ENCODE results near the gene PTPN7. TPM values are rescaled to one million over a fixed set of nuclear protein-coding genes. Genes with fewer than 3 reads are reported as not detected.
"Not testable (repeated sequence)": the region's sequence is repeated elsewhere in the genome, so short reads cannot be mapped to it uniquely, and the experiment has no call there.

PTPN7 gene
- total RNA-seq, 1 experiment from 2014 or later = not detected

DNA sequence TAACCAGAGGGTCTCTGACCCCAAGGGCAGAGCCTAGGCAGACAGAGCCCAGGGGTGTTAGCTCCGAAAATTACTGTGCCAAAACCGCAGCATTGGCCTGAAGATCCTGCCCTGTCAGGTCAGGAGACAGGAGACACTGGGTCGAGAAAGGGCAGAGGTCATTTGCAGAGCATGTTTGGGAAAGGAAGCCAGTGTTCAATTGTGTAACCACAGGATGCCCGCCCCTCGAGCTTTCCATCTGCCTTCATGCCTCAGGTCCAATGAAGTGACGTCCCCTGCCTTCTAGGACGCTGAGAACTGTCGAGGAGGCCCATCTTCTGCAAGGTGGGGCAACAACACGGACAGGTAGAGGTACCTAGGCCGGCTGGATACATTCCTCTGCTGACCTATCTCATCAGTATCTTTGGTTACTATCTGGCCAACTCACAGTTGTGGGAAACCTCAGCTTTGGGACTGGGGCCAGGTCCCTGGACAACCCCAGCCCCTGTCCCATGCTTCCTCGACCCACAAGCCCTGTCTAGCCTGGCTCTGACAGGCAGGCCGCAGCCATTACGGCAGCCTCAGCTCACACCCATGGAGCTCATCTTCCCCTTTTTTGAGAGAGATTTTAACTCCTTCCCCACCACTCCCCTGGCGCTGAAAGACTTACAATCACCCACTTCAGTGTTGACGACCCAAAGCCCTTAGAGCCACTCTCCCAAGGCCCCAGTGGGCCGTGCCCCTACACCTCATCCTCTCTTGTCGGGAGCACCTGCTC lies 17.2 kb downstream of the PTPN7 start:
- peaks cover 12% of the 10 kb centered on the region for H3K4me1 Mint-ChIP-seq (ENCODE audit: insufficient read depth, unreplicated experiment)
- BruUV-seq (replicated peaks) = no TSS peak
- DNase-seq (ENCODE audit: unreplicated experiment) = peak; percentile 47
- CTCF ChIA-PET = interaction anchor here (0.7 to 2.2 kb wide), 9 partner anchors 9 to 248 kb away, joined by 3 to 18 read pairs (median 4); no protein-coding TSS in a partner anchor
- no peaks in the 10 kb centered on the region for H3K27me3 Mint-ChIP-seq (ENCODE audit: insufficient read depth, unreplicated experiment)
- no peaks in the 10 kb centered on the region for H3K9me3 Mint-ChIP-seq (ENCODE audit: unreplicated experiment)
- TF ChIP-seq, protein P1, sequence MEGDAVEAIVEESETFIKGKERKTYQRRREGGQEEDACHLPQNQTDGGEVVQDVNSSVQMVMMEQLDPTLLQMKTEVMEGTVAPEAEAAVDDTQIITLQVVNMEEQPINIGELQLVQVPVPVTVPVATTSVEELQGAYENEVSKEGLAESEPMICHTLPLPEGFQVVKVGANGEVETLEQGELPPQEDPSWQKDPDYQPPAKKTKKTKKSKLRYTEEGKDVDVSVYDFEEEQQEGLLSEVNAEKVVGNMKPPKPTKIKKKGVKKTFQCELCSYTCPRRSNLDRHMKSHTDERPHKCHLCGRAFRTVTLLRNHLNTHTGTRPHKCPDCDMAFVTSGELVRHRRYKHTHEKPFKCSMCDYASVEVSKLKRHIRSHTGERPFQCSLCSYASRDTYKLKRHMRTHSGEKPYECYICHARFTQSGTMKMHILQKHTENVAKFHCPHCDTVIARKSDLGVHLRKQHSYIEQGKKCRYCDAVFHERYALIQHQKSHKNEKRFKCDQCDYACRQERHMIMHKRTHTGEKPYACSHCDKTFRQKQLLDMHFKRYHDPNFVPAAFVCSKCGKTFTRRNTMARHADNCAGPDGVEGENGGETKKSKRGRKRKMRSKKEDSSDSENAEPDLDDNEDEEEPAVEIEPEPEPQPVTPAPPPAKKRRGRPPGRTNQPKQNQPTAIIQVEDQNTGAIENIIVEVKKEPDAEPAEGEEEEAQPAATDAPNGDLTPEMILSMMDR (IDR thresholded peaks at IDR 0.05; ENCODE audit: unreplicated experiment) = no peak
- intact Hi-C loops (cut with micrococcal nuclease) = no loop called here
- H3K36me3 Mint-ChIP-seq (ENCODE audit: insufficient read depth, unreplicated experiment) = peaks cover 19% of the 10 kb centered on the region
- H3K4me3 Mint-ChIP-seq (ENCODE audit: unreplicated experiment) = peak overlapping the region; percentile 86
- POLR2A ChIA-PET = interaction anchor here (0.6 to 3.4 kb wide), 25 partner anchors 9 to 582 kb away, joined by 3 to 14 read pairs (median 3); partner anchors contain the start of genes RNPEP, TIMM17A and UBE2T
- H3K27ac Mint-ChIP-seq (ENCODE audit: low read depth, unreplicated experiment) = peak overlapping the region; percentile 86

DNA sequence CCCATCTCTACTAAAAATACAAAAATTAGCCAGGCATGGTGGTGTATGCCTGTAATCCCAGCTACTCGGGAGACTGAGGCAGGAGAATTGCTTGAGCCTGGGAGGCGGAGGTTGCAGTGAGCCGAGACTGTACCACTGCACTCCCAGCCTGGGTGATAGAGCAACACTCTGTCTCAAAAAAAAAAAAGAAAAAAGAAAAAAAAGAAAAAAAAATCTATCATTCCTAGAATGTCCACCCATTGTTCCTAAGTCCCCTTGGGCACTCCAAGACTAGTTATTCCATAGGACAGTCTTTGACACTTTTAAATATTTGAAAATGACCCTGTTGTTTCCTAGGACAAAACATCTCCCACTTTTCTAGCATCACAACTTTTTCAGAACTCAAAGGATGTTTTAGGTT lies 18.9 kb downstream of the PTPN7 start:
- H3K4me3 Mint-ChIP-seq (ENCODE audit: unreplicated experiment); H3K27ac Mint-ChIP-seq (ENCODE audit: low read depth, unreplicated experiment); H3K9me3 Mint-ChIP-seq (ENCODE audit: unreplicated experiment); BruUV-seq (replicated peaks); DNase-seq (ENCODE audit: unreplicated experiment); POLR2A ChIA-PET; intact Hi-C loops (cut with micrococcal nuclease); H3K27me3 Mint-ChIP-seq (ENCODE audit: insufficient read depth, unreplicated experiment): not testable (repeated sequence)
- CTCF ChIA-PET = interaction anchor here (0.6 to 2.2 kb wide), 5 partner anchors 22 to 142 kb away, joined by 3 to 18 read pairs (median 5); no protein-coding TSS in a partner anchor
- Mint-ChIP-seq H3K36me3 (ENCODE audit: insufficient read depth, unreplicated experiment) (peaks cover 22% of the 10 kb centered on the region), H3K4me1 (ENCODE audit: insufficient read depth, unreplicated experiment) (peaks cover 12% of the 10 kb centered on the region)

DNA sequence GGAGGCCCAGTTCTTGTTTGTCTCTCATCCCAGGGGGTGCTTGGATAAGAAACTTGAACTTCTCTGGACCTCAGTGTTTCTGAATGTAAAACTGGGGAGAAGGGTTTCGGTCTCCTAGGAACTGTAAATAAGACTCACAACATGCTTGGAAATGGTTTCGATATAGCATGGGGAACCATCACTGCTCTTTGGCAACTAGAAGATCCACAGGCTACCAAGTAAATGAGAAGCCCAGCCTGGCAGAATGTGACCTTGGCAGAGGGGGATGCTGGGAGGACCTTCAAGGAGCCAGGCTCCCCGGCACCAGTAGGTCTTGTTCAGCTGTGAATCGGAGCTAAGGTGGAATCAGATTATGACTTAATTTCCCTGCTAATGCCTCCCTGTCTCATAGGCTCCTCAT lies 19.6 kb downstream of the PTPN7 start:
- POLR2A ChIA-PET = no interaction called here

DNA sequence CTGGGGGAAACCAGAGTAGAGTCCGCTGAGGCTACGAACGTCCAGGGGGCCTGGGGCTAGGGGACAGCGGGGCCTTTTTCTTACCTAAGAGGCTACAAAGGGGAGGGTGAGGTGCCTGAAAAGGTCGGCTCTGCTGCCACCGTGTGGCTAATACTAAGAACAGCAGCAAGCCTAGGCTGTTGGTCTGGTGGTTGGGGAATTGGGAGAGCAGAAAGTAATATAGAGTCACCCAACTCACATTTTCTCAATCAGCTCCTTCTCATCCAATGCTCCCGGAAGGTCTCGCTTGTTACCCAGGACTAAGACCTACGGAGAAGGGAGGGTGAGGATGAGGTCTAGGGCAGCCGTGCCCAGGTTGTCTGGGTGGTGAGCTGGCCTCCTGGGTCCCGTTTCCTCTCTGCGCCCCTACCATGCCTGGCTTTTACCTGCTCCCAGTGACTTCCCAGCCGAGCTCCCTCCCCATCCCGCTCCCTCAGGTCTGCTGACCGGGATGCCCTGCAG lies 25.1 kb downstream of the PTPN7 start:
- TF ChIP-seq, protein P1 (IDR thresholded peaks at IDR 0.05; ENCODE audit: unreplicated experiment) = peak; percentile 98
- intact Hi-C loops (cut with micrococcal nuclease) = loop anchor here (1.0 kb wide), 1 partner anchor 126 kb away; no protein-coding TSS in a partner anchor
- DNase-seq (ENCODE audit: unreplicated experiment) = peak; percentile 86
- Mint-ChIP-seq H3K36me3 (ENCODE audit: insufficient read depth, unreplicated experiment) (peaks cover 54% of the 10 kb centered on the region), H3K4me3 (ENCODE audit: unreplicated experiment) (no peak overlapping the region), H3K27ac (ENCODE audit: low read depth, unreplicated experiment) (no peak overlapping the region), H3K9me3 (ENCODE audit: unreplicated experiment) (no peaks in the 10 kb centered on the region), H3K4me1 (ENCODE audit: insufficient read depth, unreplicated experiment) (peaks cover 8% of the 10 kb centered on the region), H3K27me3 (ENCODE audit: insufficient read depth, unreplicated experiment) (no peaks in the 10 kb centered on the region)
- ChIA-PET CTCF (interaction anchor here (0.5 to 28.8 kb wide), 80 partner anchors 9 to 775 kb away, joined by 3 to 1380 read pairs (median 4); partner anchors contain the start of genes ARL8A, ELF3, GPR37L1 and RNPEP), POLR2A (interaction anchor here (0.8 to 2.2 kb wide), 8 partner anchors 8 to 214 kb away, joined by 3 to 10 read pairs (median 4); partner anchors contain the start of gene PPP1R12B)
- BruUV-seq (replicated peaks) = no TSS peak

More for the DNA sequence above, 19.6 kb downstream of the PTPN7 start:
- BruUV-seq (replicated peaks) = no TSS peak
- Mint-ChIP-seq H3K27ac (ENCODE audit: low read depth, unreplicated experiment) (no peak overlapping the region), H3K27me3 (ENCODE audit: insufficient read depth, unreplicated experiment) (no peaks in the 10 kb centered on the region), H3K9me3 (ENCODE audit: unreplicated experiment) (no peaks in the 10 kb centered on the region), H3K36me3 (ENCODE audit: insufficient read depth, unreplicated experiment) (peaks cover 24% of the 10 kb centered on the region), H3K4me3 (ENCODE audit: unreplicated experiment) (no peak overlapping the region), H3K4me1 (ENCODE audit: insufficient read depth, unreplicated experiment) (peaks cover 12% of the 10 kb centered on the region)
- CTCF ChIA-PET = interaction anchor here (0.6 to 1.7 kb wide), 2 partner anchors 133 to 141 kb away, joined by 4 to 5 read pairs; no protein-coding TSS in a partner anchor
- intact Hi-C loops (cut with micrococcal nuclease) = no loop called here
- DNase-seq (ENCODE audit: unreplicated experiment) = no peak
- TF ChIP-seq, protein P1 (IDR thresholded peaks at IDR 0.05; ENCODE audit: unreplicated experiment) = no peak

Data from MCF 10A (cell line).